ENCODE measurements around the gene CTNNA3.

GRCh38 chr10:67284589-67284988 lies 411.4 kb downstream of the CTNNA3 start:
- TF ChIP-seq CTCF (IDR thresholded peaks at IDR 0.05) = no peak
- no peak for TF ChIP-seq POLR2A (IDR thresholded peaks at IDR 0.05)
- no peak for TF ChIP-seq POLR2AphosphoS5 (IDR thresholded peaks at IDR 0.05)
